GM12875 (cell line): ENCODE data around the gene SPATA13.
"Not testable (repeated sequence)": the region's sequence is repeated elsewhere in the genome, so short reads cannot be mapped to it uniquely, and the experiment has no call there.

Source experiments
- H3K4me3 ChIP-seq: one replicate; pipeline ENCODE4 v1.5.1; 2011; ENCODE audit warnings: low read depth, low read length, control low read depth
- CTCF ChIP-seq: IDR thresholded peaks from 2 replicates; pipeline ENCODE4 v1.5.1; 2011; ENCODE audit warnings: low read depth, mild to moderate bottlenecking, control low read depth, inconsistent platforms, low read length, moderate library complexity, borderline replicate concordance; ENCODE audit not compliant: insufficient read depth

Gene SPATA13

DNA sequence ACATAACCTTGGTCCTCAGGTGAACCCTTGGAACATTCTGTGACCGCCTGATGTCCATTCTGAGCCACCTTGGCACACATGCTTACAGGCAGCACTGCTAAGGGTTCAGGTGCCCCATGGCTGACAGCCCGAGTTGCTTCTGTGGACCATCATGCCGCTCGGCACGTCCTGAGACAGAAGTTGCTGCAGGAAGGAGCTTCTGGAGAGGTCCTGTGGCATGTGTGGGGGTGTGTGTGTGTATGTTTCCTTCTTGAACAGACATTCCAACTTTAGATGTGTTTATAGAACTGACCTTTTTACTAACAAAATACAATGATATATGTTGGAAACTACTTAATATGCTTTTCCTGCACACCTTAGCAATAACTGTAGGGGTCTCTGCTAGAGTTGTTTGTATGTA lies 144.1 kb downstream of the SPATA13 start:
- TF ChIP-seq CTCF, result no peak
- no peak overlapping the region for H3K4me3 ChIP-seq

GRCh38 chr13:24306632-24307031 lies 146.1 kb downstream of the SPATA13 start:
- no peak for TF ChIP-seq CTCF
- no peak overlapping the region for H3K4me3 ChIP-seq

DNA sequence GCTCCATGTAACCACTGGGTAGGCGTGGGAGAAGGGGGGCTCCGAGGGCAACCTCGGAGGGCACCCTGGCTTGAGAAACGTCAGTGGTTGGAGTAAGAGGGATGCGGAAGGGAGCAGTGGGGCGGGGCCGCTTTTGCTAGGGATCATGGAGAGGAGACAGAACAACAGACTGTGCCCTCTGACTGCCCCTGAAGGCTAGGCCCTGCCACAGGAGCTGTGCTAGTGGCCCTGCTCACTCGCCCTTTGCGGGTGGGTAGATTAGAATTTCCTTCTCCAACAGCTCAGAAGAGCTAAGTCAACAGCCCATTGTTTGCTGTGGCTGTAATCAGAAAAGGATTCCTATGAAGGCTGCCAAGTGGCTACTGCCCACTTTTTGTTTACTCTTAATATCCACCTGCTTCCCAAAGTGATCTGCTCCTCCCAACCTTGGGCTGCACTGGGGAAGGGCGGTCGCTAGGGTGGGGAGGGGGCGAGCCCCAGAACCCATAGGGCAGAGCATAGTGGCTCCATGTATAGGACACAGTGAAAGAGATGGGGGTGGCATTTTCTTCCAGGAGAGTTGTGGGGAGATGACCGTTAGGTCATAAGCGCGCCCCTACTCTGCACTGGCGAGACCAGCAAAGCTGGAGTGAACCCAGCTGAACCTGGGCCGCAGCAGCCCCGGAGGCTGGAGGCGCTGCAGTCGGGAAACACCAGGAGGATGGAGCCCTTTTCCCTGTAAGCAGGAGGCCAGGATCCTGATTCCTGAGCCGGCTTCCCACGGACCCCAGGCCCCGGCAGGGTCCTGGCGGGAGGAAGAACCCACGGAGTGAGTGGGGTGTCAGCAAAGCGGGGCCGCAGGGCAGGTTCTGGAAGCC lies 146.9 kb downstream of the SPATA13 start:
- no peak for TF ChIP-seq CTCF
- no peak overlapping the region for H3K4me3 ChIP-seq

DNA sequence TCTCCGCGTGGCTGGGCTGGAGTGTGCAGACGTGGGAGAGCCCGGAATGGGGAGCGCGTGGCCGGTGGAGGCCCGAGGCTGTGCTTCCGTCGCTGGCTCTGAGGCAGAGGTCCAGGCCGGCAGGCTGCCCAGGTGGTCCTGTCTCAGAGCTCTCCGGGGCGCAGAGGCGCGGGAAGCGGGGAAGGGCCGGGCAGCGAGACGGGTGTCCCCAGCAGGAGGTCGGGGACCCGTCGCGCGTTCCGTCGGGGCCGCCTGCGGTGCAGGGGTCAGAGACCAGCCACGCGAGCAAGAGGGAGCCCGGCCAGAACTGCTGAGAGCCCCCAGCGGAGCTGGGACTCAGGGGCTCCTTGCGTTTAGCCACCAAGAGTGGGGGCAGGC lies 147.5 kb downstream of the SPATA13 start:
- no peak for TF ChIP-seq CTCF
- H3K4me3 ChIP-seq, result no peak overlapping the region

- no peak overlapping the region for H3K4me3 ChIP-seq
- no peak for TF ChIP-seq CTCF
These were observed 148.0 kb downstream of the SPATA13 start for GRCh38 chr13:24308488-24309020.

DNA sequence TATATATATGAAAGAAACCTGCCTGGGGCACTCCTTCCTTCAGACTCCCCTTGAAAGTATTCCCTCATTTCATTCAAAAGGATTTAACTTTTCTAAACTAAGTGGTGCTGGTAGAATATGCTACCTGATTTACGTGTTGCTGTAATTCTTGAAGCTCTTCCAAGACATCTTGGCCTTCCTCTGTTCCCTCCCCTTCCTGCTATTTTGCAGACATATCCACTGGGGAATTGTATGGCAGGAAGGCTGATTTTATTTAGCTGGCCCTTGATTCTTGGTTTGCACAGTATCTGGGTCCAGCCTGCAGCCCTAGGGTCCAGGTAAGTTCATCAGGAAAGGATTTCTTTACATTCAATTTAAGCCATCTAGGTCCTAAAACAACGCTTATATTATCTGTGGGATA lies 148.8 kb downstream of the SPATA13 start, which contains the start of gene C1QTNF9:
Gene C1QTNF9 (plus strand): TSS at position 281 of the 400 bp plus-strand sequence. CDS start 6,424 bp downstream, outside the sequence.
- not testable (repeated sequence) for H3K4me3 ChIP-seq

- TF ChIP-seq CTCF, result no peak
These were observed 152.9 kb downstream of the SPATA13 start for GRCh38 chr13:24313439-24313838.

DNA sequence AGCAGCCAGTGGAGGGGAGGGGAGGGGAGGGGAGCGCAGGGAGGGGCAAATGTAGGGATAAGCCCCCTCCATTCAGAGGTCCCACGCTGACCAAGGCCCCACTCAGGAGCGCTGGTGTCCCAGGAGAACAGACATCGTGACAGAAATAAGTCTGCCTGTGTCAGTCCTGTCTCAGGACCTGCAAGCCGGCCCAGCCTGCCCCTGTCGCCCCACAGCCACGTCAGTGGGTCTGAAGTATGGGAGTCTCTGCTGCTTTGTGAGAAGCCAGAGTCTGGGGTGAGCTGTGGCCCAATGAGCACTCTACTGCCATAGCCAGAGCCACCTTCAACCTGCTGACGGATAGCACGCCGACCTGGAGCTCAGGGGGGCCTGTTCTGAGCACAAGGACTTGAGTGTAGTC lies 157.3 kb downstream of the SPATA13 start:
- not testable (repeated sequence) for H3K4me3 ChIP-seq

More at GRCh38 chr13:24313439-24313838, 152.9 kb downstream of the SPATA13 start:
- no peak overlapping the region for H3K4me3 ChIP-seq

DNA sequence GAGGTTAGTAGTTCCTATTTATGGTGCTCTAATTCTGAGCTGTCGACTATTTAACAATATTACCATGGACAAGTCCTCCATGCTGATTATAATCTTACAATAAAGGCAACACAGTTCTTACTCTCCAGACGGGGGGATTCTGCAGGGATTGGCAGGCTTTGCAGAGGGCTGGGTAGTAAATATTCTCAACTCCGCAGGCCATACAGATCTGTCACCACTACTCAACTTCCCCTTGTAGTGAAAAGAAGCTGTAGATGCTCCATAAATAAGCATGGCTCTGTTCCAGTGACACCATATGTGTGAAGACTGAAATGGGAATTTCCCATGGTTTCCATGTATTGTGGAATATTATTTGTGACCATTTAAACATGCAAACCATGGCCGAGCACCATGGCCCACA lies 158.4 kb downstream of the SPATA13 start:
- not testable (repeated sequence) for H3K4me3 ChIP-seq

DNA sequence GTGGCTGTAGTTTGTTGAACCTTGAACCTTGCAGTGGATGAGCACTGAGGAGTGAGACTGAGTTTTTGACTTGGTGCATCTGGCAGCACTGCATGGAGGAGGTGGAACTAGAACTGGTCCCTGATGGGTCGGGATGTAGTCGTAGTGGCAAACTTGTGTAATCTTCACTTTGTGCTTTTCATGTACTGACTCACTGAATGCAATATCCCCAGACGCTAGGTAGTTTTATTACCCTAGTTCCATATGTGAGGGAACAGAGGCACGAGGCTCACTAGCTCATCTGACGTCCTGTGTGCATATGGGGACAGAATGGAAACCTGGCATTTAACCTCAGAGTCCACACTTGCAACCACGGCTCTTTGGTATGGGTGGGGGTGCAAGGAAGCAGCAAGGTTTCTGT lies 159.1 kb downstream of the SPATA13 start:
- H3K4me3 ChIP-seq, result not testable (repeated sequence)

- H3K4me3 ChIP-seq, result not testable (repeated sequence)
These were observed 160.9 kb downstream of the SPATA13 start for GRCh38 chr13:24321416-24321815.
